Mesothelial cell of epicardium (in vitro differentiated cells): Measurements from ENCODE around the gene MLST8. TPM values are rescaled to one million over a fixed set of nuclear protein-coding genes. Genes with fewer than 3 reads are reported as not detected.
"Not testable (repeated sequence)": the region's sequence is repeated elsewhere in the genome, so short reads cannot be mapped to it uniquely, and the experiment has no call there.

Experiments used
- DNase-seq, 2 experiments: peaks; one replicate each; pipeline ENCODE4 v3.0.0; 2021; ENCODE audit warnings: low spot score in 2 of 2; ENCODE audit not compliant: unreplicated experiment in 2 of 2
- H3K27ac Mint-ChIP-seq: 2 replicates; pipeline ENCODE4 v1.8.0; 2021; ENCODE audit warnings: mixed read lengths
- H3K27me3 Mint-ChIP-seq: 2 replicates; pipeline ENCODE4 v1.8.0; 2021; ENCODE audit warnings: low read depth, mixed read lengths
- H3K36me3 Mint-ChIP-seq: 2 replicates; pipeline ENCODE4 v1.8.0; 2021; ENCODE audit warnings: mixed read lengths
- H3K4me1 Mint-ChIP-seq: 2 replicates; pipeline ENCODE4 v1.8.0; 2021; ENCODE audit warnings: mixed read lengths
- H3K4me3 Mint-ChIP-seq: 2 replicates; pipeline ENCODE4 v1.8.0; 2021; ENCODE audit warnings: mild to moderate bottlenecking, moderate library complexity, mixed read lengths
- H3K9me3 Mint-ChIP-seq: 2 replicates; pipeline ENCODE4 v1.8.0; 2021; ENCODE audit warnings: mixed read lengths
- CTCF ChIP-seq: fragments of 200-600 bp; sonication (generic); IDR thresholded peaks from one replicate; pipeline ENCODE4 v1.5.0; 2021; ENCODE audit warnings: antibody characterized with exemption; ENCODE audit not compliant: unreplicated experiment
- total RNA-seq: library from RNA; stranded (reverse); gene quantifications from 3 replicates; pipeline ENCODE4 v1.2.1, GENCODE V29; 2021

The MLST8 gene
- total RNA-seq, 1 donor from 2014 or later = 45.9 TPM

DNA sequence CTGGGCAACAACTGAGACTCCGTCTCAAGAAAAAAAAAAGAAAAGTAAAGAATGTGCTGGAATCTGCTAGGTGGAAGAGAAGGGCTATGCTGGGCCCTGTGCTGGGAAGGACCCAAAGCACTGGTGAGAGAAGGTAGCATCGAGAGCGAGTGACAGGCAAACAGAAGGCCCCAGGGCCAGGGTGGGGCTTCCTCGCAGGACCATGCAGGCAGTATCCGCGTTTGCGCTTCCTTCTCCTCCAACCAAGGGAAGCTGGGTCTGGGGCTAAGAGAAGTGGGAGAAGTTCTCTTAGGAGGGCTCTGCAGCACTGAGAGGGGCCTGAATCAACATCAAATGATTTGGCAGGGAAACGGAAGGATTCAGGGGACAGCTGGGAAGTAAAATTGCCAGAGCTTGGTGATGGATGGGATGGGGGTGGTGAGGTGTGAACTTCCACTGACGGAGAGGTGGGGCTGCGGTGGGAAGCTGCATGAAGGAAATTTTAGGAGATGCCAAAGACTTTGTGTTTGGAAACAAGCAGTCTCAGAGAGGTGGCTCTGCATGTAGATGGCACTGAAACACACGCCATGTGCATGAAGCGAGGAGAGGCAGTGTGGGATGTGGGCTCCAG, 51.4 kb downstream of the MLST8 start:
- no peak overlapping the region for H3K27ac Mint-ChIP-seq
- H3K4me1 Mint-ChIP-seq = no peaks in the 10 kb centered on the region
- peaks cover 49% of the 10 kb centered on the region for H3K36me3 Mint-ChIP-seq
- H3K9me3 Mint-ChIP-seq = no peaks in the 10 kb centered on the region
- no peaks in the 10 kb centered on the region for H3K27me3 Mint-ChIP-seq
- no peak for TF ChIP-seq CTCF
- no peak overlapping the region for H3K4me3 Mint-ChIP-seq
- no peak for DNase-seq

GRCh38 chr16:2257726-2258125, 52.5 kb downstream of the MLST8 start:
- DNase-seq = no peak
- Mint-ChIP-seq H3K9me3 (no peaks in the 10 kb centered on the region), H3K36me3 (peaks cover 57% of the 10 kb centered on the region), H3K4me1 (no peaks in the 10 kb centered on the region), H3K4me3 (no peak overlapping the region), H3K27me3 (no peaks in the 10 kb centered on the region), H3K27ac (no peak overlapping the region)
- TF ChIP-seq CTCF = no peak

- H3K4me3 Mint-ChIP-seq, H3K9me3 Mint-ChIP-seq, H3K27me3 Mint-ChIP-seq, DNase-seq, H3K27ac Mint-ChIP-seq, H3K4me1 Mint-ChIP-seq: not testable (repeated sequence)
- peaks cover 52% of the 10 kb centered on the region for H3K36me3 Mint-ChIP-seq
Observed at GRCh38 chr16:2258530-2258929, 53.3 kb downstream of the MLST8 start.

Other genes starting within 250 kb of the MLST8 start
- 92.9 to 103 TPM (median 95.0 TPM) in 3 replicates for gene NDUFB10, start 245.9 kb upstream of the MLST8 start, total RNA-seq
- 2,265 to 2,496 TPM (median 2,379 TPM) in 3 replicates for gene RPS2, start 240.6 kb upstream of the MLST8 start, total RNA-seq
- not detected in 3 replicates for gene RNF151, start 238.6 kb upstream of the MLST8 start, total RNA-seq
- 35.5 to 40.6 TPM (median 37.2 TPM) in 3 replicates for gene TBL3, start 233.4 kb upstream of the MLST8 start, total RNA-seq
- 0.42 to 1.3 TPM (median 0.73 TPM) in 3 replicates for gene NOXO1, start 224.0 kb upstream of the MLST8 start, total RNA-seq
- 22.8 to 26.5 TPM (median 23.7 TPM) in 3 replicates for gene GFER, start 221.3 kb upstream of the MLST8 start, total RNA-seq
- gene SYNGR3, start 215.5 kb upstream of the MLST8 start, total RNA-seq = 0.49 to 1.3 TPM (median 1.0 TPM) in 3 replicates
- 50.6 to 52.7 TPM (median 52.7 TPM) in 3 replicates for gene ZNF598, start 195.6 kb upstream of the MLST8 start, total RNA-seq
- 14.0 to 16.1 TPM (median 15.4 TPM) in 3 replicates for gene NPW, start 185.7 kb upstream of the MLST8 start, total RNA-seq
- 48.1 to 55.1 TPM (median 51.3 TPM) in 3 replicates for gene NHERF2, start 178.6 kb upstream of the MLST8 start, total RNA-seq
- gene NTHL1, start 157.6 kb upstream of the MLST8 start, total RNA-seq = 27.6 to 31.1 TPM (median 29.7 TPM) in 3 replicates
- gene TSC2, start 157.5 kb upstream of the MLST8 start, total RNA-seq = 242 to 250 TPM (median 243 TPM) in 3 replicates
- gene PKD1, start 69.6 kb upstream of the MLST8 start, total RNA-seq = 173 to 183 TPM (median 175 TPM) in 3 replicates
- gene RAB26, start 56.8 kb upstream of the MLST8 start, total RNA-seq = 1.1 to 1.5 TPM (median 1.3 TPM) in 3 replicates
- 63.1 to 68.5 TPM (median 66.1 TPM) in 3 replicates for gene TRAF7, start 49.7 kb upstream of the MLST8 start, total RNA-seq
- gene CASKIN1, start 8.8 kb upstream of the MLST8 start, total RNA-seq = 8.9 to 9.8 TPM (median 9.8 TPM) in 3 replicates
- gene BRICD5, start 5.4 kb downstream of the MLST8 start, total RNA-seq = 11.9 to 14.4 TPM (median 13.0 TPM) in 3 replicates
- 15.2 to 17.9 TPM (median 16.8 TPM) in 3 replicates for gene PGP, start 9.4 kb downstream of the MLST8 start, total RNA-seq
- 29.3 to 36.3 TPM (median 33.0 TPM) in 3 replicates for gene E4F1, start 18.1 kb downstream of the MLST8 start, total RNA-seq
- 1.0 to 1.4 TPM (median 1.2 TPM) in 3 replicates for gene DNASE1L2, start 31.0 kb downstream of the MLST8 start, total RNA-seq
- gene ECI1, start 46.1 kb downstream of the MLST8 start, total RNA-seq = 53.3 to 54.8 TPM (median 54.5 TPM) in 3 replicates
- 229 to 243 TPM (median 229 TPM) in 3 replicates for gene RNPS1, start 62.7 kb downstream of the MLST8 start, total RNA-seq
- 3.5 to 3.9 TPM (median 3.6 TPM) in 3 replicates for gene ABCA3, start 135.3 kb downstream of the MLST8 start, total RNA-seq
- gene CCNF, start 224.0 kb downstream of the MLST8 start, total RNA-seq = 15.2 to 17.4 TPM (median 16.7 TPM) in 3 replicates